Smooth muscle cell (in vitro differentiated cells): ENCODE measurements around the gene DTX1. TPM values are rescaled to one million over a fixed set of nuclear protein-coding genes. Genes with fewer than 3 reads are reported as not detected.

Experiments
- DNase-seq: peaks from one replicate; lab custom pipeline; 2025; ENCODE audit not compliant: unreplicated experiment; lab: John Stamatoyannopoulos, UW
- H2AFZ ChIP-seq: fragments of 200-600 bp; sonication (generic); 2 replicates; pipeline ENCODE4 v1.6.0; 2016; ENCODE audit warnings: antibody characterized with exemption, low read depth, mild to moderate bottlenecking
- H3F3A ChIP-seq: fragments of 200-600 bp; sonication (generic); 2 replicates; pipeline ENCODE4 v1.6.0; 2017; ENCODE audit warnings: antibody characterized with exemption, low read depth
- H3K27ac ChIP-seq: fragments of 200-600 bp; sonication (generic); 2 replicates; pipeline ENCODE4 v1.5.1; 2016; ENCODE audit warnings: low read depth, mild to moderate bottlenecking
- H3K27me3 ChIP-seq: fragments of 200-600 bp; sonication (generic); 2 replicates; pipeline ENCODE4 v1.6.1; 2016; ENCODE audit warnings: low read depth, mild to moderate bottlenecking
- H3K36me3 ChIP-seq: fragments of 200-600 bp; sonication (generic); 2 replicates; pipeline ENCODE4 v1.5.1; 2016; ENCODE audit warnings: low read depth
- H3K4me1 ChIP-seq: fragments of 200-600 bp; sonication (generic); 2 replicates; pipeline ENCODE4 v1.5.1; 2016; ENCODE audit warnings: low read depth
- H3K4me2 ChIP-seq: fragments of 200-600 bp; sonication (generic); 2 replicates; pipeline ENCODE4 v1.6.0; 2016; ENCODE audit warnings: mild to moderate bottlenecking
- H3K4me3 ChIP-seq: fragments of 200-600 bp; sonication (generic); 2 replicates; pipeline ENCODE4 v1.5.1; 2016; ENCODE audit warnings: mild to moderate bottlenecking
- H3K79me2 ChIP-seq: fragments of 200-600 bp; sonication (generic); 2 replicates; pipeline ENCODE4 v1.6.0; 2016; ENCODE audit warnings: low read depth, mild to moderate bottlenecking
- H3K9ac ChIP-seq: fragments of 200-600 bp; sonication (generic); 2 replicates; pipeline ENCODE4 v1.6.0; 2016; ENCODE audit warnings: low read depth
- H3K9me3 ChIP-seq: fragments of 200-600 bp; sonication (generic); replicated peaks from 2 replicates; pipeline ENCODE4 v1.5.1; 2016; ENCODE audit warnings: low read depth
- H4K20me1 ChIP-seq: fragments of 200-600 bp; sonication (generic); 2 replicates; pipeline ENCODE4 v1.6.0; 2016; ENCODE audit warnings: low read depth
- WGBS: methylation state at CpG from one replicate; pipeline ENCODE4 v1.1.7; 2016; ENCODE audit warnings: low lambda C conversion rate; 5-methylcytosine and 5-hydroxymethylcytosine counted together
- polyA plus RNA-seq: library from polyadenylated mRNA; unstranded; fragments of >200 nt; fragmentation: Nextera tagmentation; extraction: Ambion mirVana; gene quantifications from 2 replicates; pipeline ENCODE4 v1.2.1, GENCODE V29; 2016
- total RNA-seq: library from RNA; depleted of rRNA; stranded (reverse); fragments of >200 nt; gene quantifications from 2 replicates; pipeline ENCODE4 v1.2.3, GENCODE V29; 2014
- TF ChIP-seq, protein P1 (sequence below): fragments of 200-600 bp; sonication (generic); IDR thresholded peaks from 2 replicates; pipeline ENCODE4 v1.5.1; 2017; ENCODE audit warnings: borderline replicate concordance, mild to moderate bottlenecking, antibody characterized with exemption; ENCODE audit not compliant: insufficient read depth, poor library complexity, severe bottlenecking

The DTX1 gene
- total and polyA plus RNA-seq, 2 experiments from 2014 or later: 0.09 to 1.1 TPM

DNA sequence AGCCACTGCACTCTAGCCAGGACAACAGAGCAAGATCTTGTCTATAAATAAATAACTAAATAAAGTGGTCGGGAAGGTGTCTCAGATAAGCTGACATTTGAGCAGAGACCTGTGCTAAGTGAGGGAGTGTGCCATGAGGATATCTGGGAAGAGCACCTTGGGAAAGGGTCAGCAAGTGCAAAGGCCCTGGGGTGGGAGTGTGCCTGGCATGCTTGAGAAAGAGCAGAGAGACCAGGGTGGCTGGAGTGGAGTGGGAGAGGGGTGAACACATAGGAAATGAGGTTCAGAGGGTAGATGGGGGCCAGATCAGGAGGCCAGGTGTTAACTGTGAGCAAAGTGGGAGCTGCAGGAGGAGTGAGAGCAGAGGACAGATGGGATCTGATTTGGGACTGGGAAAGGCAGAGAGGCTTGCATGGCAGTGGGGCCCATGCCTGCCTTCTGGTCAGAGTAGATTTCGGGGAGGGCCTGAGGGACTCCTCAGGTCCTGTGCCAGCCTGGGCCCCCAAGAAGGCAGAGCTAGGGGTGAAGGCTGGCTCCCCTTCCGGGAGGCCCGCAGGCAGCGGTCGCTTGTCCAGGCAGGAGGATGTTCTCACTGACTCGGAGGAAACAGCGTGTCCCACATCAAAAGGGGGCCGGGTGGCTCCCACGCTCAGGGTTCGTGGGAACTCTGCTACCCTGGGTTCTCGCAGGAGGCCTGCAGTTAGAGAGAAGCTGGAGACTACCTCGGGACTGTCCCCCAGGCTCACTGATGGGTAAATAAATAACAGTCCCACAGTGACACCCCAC lies 32.6 kb downstream of the DTX1 start:
- Histone ChIP-seq H3K4me3 (no peak overlapping the region), H3K9ac (no peak overlapping the region)
- WGBS: 86% methylated on average over 13 of the region's 13 CpGs

DNA sequence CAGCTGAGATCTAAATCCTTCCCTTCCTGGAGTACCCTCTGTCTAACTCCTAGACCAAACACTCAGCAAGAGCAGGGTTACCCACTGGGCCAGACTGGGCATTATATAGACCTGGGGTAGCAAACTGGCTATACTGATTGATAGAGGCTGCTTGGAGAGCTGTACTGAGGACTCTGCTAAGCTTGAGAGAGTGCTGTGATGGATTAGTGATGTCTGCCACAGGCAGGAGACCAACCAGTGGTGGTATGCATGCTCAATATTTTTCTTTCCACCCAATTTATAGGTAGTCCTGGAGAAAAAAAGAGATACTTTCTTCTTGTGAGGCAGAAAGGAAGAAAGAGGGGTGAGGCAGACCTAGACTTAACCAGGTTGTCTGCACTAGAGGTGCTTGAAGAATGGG lies 33.3 kb downstream of the DTX1 start:
- no peak overlapping the region for H3K4me2 ChIP-seq
- DNase-seq: no peak
- TF ChIP-seq, protein P1, sequence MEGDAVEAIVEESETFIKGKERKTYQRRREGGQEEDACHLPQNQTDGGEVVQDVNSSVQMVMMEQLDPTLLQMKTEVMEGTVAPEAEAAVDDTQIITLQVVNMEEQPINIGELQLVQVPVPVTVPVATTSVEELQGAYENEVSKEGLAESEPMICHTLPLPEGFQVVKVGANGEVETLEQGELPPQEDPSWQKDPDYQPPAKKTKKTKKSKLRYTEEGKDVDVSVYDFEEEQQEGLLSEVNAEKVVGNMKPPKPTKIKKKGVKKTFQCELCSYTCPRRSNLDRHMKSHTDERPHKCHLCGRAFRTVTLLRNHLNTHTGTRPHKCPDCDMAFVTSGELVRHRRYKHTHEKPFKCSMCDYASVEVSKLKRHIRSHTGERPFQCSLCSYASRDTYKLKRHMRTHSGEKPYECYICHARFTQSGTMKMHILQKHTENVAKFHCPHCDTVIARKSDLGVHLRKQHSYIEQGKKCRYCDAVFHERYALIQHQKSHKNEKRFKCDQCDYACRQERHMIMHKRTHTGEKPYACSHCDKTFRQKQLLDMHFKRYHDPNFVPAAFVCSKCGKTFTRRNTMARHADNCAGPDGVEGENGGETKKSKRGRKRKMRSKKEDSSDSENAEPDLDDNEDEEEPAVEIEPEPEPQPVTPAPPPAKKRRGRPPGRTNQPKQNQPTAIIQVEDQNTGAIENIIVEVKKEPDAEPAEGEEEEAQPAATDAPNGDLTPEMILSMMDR: no peak

More for the DNA sequence above, 32.6 kb downstream of the DTX1 start:
- Histone ChIP-seq H3K4me2 (no peak overlapping the region), H3F3A (no peaks in the 10 kb centered on the region), H4K20me1 (no peaks in the 10 kb centered on the region), H2AFZ (no peak overlapping the region), H3K9me3 (no peaks in the 10 kb centered on the region), H3K27ac (no peak overlapping the region), H3K36me3 (no peaks in the 10 kb centered on the region), H3K27me3 (peaks cover 38% of the 10 kb centered on the region), H3K4me1 (peaks cover 7% of the 10 kb centered on the region), H3K79me2 (no peaks in the 10 kb centered on the region)
- TF ChIP-seq, protein P1: no peak
- no peak for DNase-seq

DNA sequence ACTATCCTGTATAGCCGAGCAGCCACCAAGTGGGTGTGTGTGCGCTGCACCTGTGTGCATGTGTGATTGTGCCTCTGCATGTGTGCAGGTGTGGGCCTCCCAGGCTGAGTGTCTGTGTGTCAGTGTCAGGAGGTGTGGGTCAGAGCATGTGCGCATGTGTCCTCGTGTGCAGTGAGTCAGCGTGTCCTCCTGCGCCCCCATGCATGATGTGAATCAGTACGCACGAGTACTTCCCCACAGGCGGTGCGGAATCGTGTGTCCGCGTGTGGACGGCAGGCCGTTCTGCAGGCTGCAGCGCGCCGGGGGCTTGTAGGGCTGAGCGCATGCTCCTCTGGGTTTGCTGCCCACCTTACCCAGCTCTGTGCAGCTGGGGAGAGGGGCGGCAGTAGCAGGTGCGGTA lies 34.2 kb downstream of the DTX1 start:
- H3K27me3 ChIP-seq: peaks cover 39% of the 10 kb centered on the region
- H3K4me1 ChIP-seq: peaks cover 7% of the 10 kb centered on the region
- no peaks in the 10 kb centered on the region for H3K36me3 ChIP-seq
- no peaks in the 10 kb centered on the region for H4K20me1 ChIP-seq
- TF ChIP-seq, protein P1: no peak
- no peaks in the 10 kb centered on the region for H3K9me3 ChIP-seq
- no peak overlapping the region for H3K27ac ChIP-seq
- 86% methylated on average over 21 of the region's 21 CpGs for WGBS
- no peak overlapping the region for H3K4me3 ChIP-seq
- H3K79me2 ChIP-seq: no peaks in the 10 kb centered on the region
- H2AFZ ChIP-seq: no peak overlapping the region
- H3F3A ChIP-seq: no peaks in the 10 kb centered on the region
- no peak overlapping the region for H3K9ac ChIP-seq
- no peak for DNase-seq
- H3K4me2 ChIP-seq: no peak overlapping the region

More for the DNA sequence above, 33.3 kb downstream of the DTX1 start:
- Histone ChIP-seq H3K79me2 (no peaks in the 10 kb centered on the region), H3F3A (no peaks in the 10 kb centered on the region), H3K9ac (no peak overlapping the region), H3K9me3 (no peaks in the 10 kb centered on the region), H2AFZ (no peak overlapping the region), H3K27me3 (peaks cover 39% of the 10 kb centered on the region), H3K36me3 (no peaks in the 10 kb centered on the region), H3K4me1 (peaks cover 7% of the 10 kb centered on the region), H3K27ac (no peak overlapping the region), H4K20me1 (no peaks in the 10 kb centered on the region), H3K4me3 (no peak overlapping the region)

DNA sequence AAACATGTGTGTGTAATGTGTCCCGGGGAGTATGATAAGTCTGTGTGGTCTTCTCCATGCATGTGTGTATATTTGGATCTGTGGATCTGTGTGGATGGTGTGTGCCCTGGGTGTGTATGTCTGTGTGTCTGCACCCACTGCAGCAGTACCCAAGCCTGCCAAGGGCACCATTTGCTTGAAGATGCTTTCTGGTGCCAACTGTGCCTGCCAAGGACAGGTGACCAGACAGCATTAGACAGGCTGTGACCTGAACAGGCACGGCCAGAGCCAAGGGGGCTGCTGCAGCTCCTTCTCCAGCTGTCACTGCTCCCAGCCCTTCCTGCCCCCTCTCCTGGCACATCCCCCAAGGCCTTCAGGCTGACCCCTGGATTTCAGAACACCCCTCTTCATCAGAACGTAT lies 35.0 kb downstream of the DTX1 start:
- no peaks in the 10 kb centered on the region for H3K79me2 ChIP-seq
- H3K27ac ChIP-seq: no peak overlapping the region
- H3K36me3 ChIP-seq: no peaks in the 10 kb centered on the region
- no peak overlapping the region for H3K9ac ChIP-seq
- DNase-seq: no peak
- H3K27me3 ChIP-seq: peaks cover 39% of the 10 kb centered on the region
- H3K4me3 ChIP-seq: no peak overlapping the region
- TF ChIP-seq, protein P1: no peak
- no peaks in the 10 kb centered on the region for H4K20me1 ChIP-seq
- 87% methylated on average over 3 of the region's 3 CpGs for WGBS
- H2AFZ ChIP-seq: no peak overlapping the region
- no peak overlapping the region for H3K4me2 ChIP-seq
- H3F3A ChIP-seq: no peaks in the 10 kb centered on the region
- H3K9me3 ChIP-seq: no peaks in the 10 kb centered on the region
- H3K4me1 ChIP-seq: peaks cover 7% of the 10 kb centered on the region
